Tibial nerve (tissue), 4 donors: ENCODE measurements around the gene SGPP1. TPM values are rescaled to one million over a fixed set of nuclear protein-coding genes. Genes with fewer than 3 reads are reported as not detected.
A peak's percentile ranks its signal among the peaks of the same experiment; 100 is the strongest.
"Not testable (repeated sequence)": the region's sequence is repeated elsewhere in the genome, so short reads cannot be mapped to it uniquely, and the experiment has no call there.

ENCODE experiments used
- DNase-seq, 2 donors: peaks; one replicate each; pipeline ENCODE4 v3.0.0-alpha.2; 2019; ENCODE audit warnings: low spot score in 2 of 2
- H3K27ac ChIP-seq, 4 donors: fragments of 200-600 bp; sonication (generic) in 3 of 4; one replicate each; pipeline ENCODE4 v1.5.1; 2017 to 2019; ENCODE audit warnings: mild to moderate bottlenecking in 1 of 4
- H3K27me3 ChIP-seq, 2 donors: fragments of 200-600 bp; sonication (generic) in 1 of 2; one replicate each; pipeline versions ENCODE4 v1.5.1 to v1.6.0; 2017 to 2019
- H3K36me3 ChIP-seq, 3 donors: fragments of 200-600 bp; sonication (generic); one replicate each; pipeline ENCODE4 v1.5.1; 2018 to 2019
- H3K4me1 ChIP-seq, 4 donors: fragments of 200-600 bp; sonication (generic) in 3 of 4; one replicate each; pipeline ENCODE4 v1.5.1; 2017 to 2019
- H3K4me3 ChIP-seq, 4 donors: fragments of 200-600 bp; sonication (generic) in 3 of 4; one replicate each; pipeline ENCODE4 v1.5.1; 2017 to 2019; ENCODE audit warnings: mild to moderate bottlenecking in 1 of 4, moderate library complexity in 1 of 4
- H3K9me3 ChIP-seq, 4 donors: fragments of 200-600 bp; sonication (generic) in 3 of 4; one replicate each; pipeline ENCODE4 v1.5.1; 2017 to 2019
- CTCF ChIP-seq, 5 experiments: fragments of 200-600 bp in 3 of 5; fragments of 450-650 bp in 2 of 5; sonication (generic) in 3 of 5; IDR thresholded peaks; one replicate each; pipeline ENCODE4 v1.5.1; 2016 to 2019; ENCODE audit warnings: antibody characterized with exemption in 5 of 5, mild to moderate bottlenecking in 3 of 5, moderate library complexity in 2 of 5
- EP300 ChIP-seq, 2 donors: sonication (generic); formaldehyde crosslinking; IDR thresholded peaks; one replicate each; pipeline ENCODE4 v1.6.1; 2017; ENCODE audit warnings: antibody characterized with exemption in 2 of 2, mild to moderate bottlenecking in 1 of 2
- POLR2A ChIP-seq, 2 donors: fragments of 450-650 bp; IDR thresholded peaks; one replicate each; pipeline ENCODE4 v1.6.1; 2017; ENCODE audit warnings: antibody characterized with exemption in 2 of 2, mild to moderate bottlenecking in 2 of 2, moderate library complexity in 2 of 2
- WGBS, 2 donors: methylation state at CpG; one replicate each; pipeline ENCODE4 v1.1.5; 2018; 5-methylcytosine and 5-hydroxymethylcytosine counted together
- total RNA-seq, 4 donors: library from RNA; depleted of rRNA; stranded (reverse); fragments of >200 nt; gene quantifications; one replicate each; pipeline ENCODE4 v1.1.0, GENCODE V29; 2016

Gene SGPP1
- total RNA-seq, 4 donors from 2014 or later: 31.2 to 43.5 (median 35.3) TPM

- no peaks in the 10 kb centered on the region for H3K27me3 ChIP-seq
- peaks cover 0 to 4% (median 2%) of the 10 kb centered on the region in 4 donors for H3K4me1 ChIP-seq
- peaks cover 0 to 2% (median 0%) of the 10 kb centered on the region in 4 donors for H3K9me3 ChIP-seq
- no peak for DNase-seq
- peaks cover 0 to 3% (median 0%) of the 10 kb centered on the region in 3 donors for H3K36me3 ChIP-seq
- H3K27ac ChIP-seq: peak overlapping the region in 1 of 4 donors; percentile 31
- H3K4me3 ChIP-seq: no peak overlapping the region
- no peak for TF ChIP-seq CTCF (IDR thresholded peaks at IDR 0.05)
- no peak for TF ChIP-seq EP300 (IDR thresholded peaks at IDR 0.05)
- no peak for TF ChIP-seq POLR2A (IDR thresholded peaks at IDR 0.05)
- 80 to 84% methylated on average over 4 of the region's 4 CpGs for WGBS, 2 donors
Measured at GRCh38 chr14:63705561-63706070, 22.2 kb downstream of the SGPP1 start.

DNA sequence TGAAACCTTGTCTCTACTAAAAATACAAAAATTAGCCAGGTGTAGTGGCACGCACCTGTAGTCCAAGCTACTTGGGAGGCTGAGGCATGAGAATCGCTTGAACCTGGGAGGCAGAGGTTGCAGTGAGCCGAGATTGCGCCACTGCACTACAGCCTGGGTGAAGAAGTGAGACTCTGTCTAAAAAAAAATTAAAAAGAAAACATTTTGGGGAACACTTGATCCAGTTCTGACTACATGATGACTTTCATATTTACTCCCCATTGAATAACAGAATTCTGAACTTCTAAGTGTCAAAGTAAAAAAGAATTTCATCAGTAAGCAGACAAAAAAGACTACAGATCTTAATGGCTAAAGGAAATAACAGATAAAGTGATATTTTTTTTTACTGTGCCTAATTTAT lies 25.3 kb downstream of the SGPP1 start:
- H3K9me3 ChIP-seq, H3K27ac ChIP-seq, H3K4me3 ChIP-seq, DNase-seq, H3K4me1 ChIP-seq, H3K36me3 ChIP-seq, H3K27me3 ChIP-seq: not testable (repeated sequence)
- WGBS, 2 donors: 91 to 92% methylated on average over 4 of the region's 4 CpGs

- no peak overlapping the region for H3K4me3 ChIP-seq
- WGBS, 2 donors: 94 to 99% methylated on average over 2 of the region's 2 CpGs
- H3K27ac ChIP-seq: no peak overlapping the region
- peaks cover 0 to 16% (median 0%) of the 10 kb centered on the region in 3 donors for H3K36me3 ChIP-seq
- H3K9me3 ChIP-seq: peaks cover 0 to 2% (median 0%) of the 10 kb centered on the region in 4 donors
- H3K4me1 ChIP-seq: peaks cover 0 to 4% (median 2%) of the 10 kb centered on the region in 4 donors
- DNase-seq: no peak
- no peaks in the 10 kb centered on the region for H3K27me3 ChIP-seq
- TF ChIP-seq EP300 (IDR thresholded peaks at IDR 0.05) (no peak), POLR2A (IDR thresholded peaks at IDR 0.05) (no peak), CTCF (IDR thresholded peaks at IDR 0.05) (no peak)
Measured at GRCh38 chr14:63701606-63702299, 26.1 kb downstream of the SGPP1 start.

DNA sequence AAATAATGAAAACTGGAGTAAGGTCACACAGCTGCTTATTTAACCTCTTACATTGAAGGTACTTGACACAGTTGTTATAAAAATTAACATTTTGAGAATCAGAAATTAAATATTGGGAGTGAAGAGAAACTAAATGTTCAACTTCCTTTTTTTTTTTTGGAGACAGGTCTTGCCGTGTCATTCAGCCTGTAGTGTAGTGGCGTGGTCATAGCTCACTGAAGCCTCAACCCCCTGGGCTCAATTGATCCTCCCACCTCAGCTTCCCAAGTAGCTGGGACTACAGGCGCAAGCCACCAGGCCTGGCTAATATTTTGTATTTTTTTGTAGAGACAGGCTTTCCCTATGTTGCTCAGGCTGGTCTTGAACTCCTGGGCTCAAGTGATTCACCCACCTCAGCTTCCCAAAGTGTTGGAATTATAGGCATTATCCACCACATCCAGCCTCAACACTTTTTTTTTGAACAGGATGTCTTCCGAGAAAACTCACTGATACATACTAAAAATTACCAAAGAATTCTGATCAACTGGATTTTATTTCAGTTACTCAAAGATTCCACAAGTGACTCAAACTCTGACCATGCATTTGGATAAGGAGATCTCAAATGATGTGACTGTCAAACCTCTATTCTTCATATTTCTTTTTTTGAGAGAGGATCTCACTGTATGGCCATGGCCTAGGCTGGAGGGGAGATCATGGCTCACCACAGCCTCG lies 35.4 kb downstream of the SGPP1 start:
- H3K36me3 ChIP-seq: peaks cover 0 to 23% (median 0%) of the 10 kb centered on the region in 3 donors
- H3K4me3 ChIP-seq: no peak overlapping the region
- H3K27ac ChIP-seq: no peak overlapping the region
- WGBS, 2 donors: 91 to 93% methylated on average over 5 of the region's 5 CpGs
- DNase-seq: no peak
- H3K4me1 ChIP-seq: no peaks in the 10 kb centered on the region
- no peak for TF ChIP-seq CTCF (IDR thresholded peaks at IDR 0.05)
- no peaks in the 10 kb centered on the region for H3K9me3 ChIP-seq
- no peaks in the 10 kb centered on the region for H3K27me3 ChIP-seq

DNA sequence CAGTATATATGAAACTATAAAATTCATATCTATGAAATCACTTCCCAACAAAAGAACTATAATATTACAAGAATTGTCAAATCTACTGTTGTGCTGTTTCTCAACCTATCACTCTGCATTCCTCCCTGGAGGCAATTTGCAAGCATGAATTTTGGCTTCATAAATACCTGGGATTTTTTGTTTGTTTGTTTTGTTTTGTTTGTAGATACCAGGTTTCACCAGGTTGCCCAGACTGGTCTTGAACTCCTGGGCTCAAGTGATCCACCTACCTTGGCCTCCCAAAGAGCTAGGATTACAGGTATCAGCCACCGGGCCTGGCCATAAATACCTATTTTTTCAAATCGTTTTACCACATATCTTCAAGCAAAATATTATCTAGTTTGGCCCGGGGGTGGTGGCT lies 38.7 kb downstream of the SGPP1 start:
- H3K4me1 ChIP-seq: no peaks in the 10 kb centered on the region
- DNase-seq: no peak
- H3K4me3 ChIP-seq: no peak overlapping the region
- no peaks in the 10 kb centered on the region for H3K27me3 ChIP-seq
- no peak overlapping the region for H3K27ac ChIP-seq
- peaks cover 0 to 17% (median 0%) of the 10 kb centered on the region in 3 donors for H3K36me3 ChIP-seq
- WGBS, 2 donors: 94 to 95% methylated on average over 3 of the region's 3 CpGs
- H3K9me3 ChIP-seq: no peaks in the 10 kb centered on the region
- TF ChIP-seq EP300 (IDR thresholded peaks at IDR 0.05) (no peak), CTCF (IDR thresholded peaks at IDR 0.05) (no peak), POLR2A (IDR thresholded peaks at IDR 0.05) (no peak)
